SK-N-SH treated with all-trans-retinoic acid at 6 μM for 48 hours (cell line): Measurements from ENCODE around the gene FAM131C.

ENCODE experiments used
- ATAC-seq: fragments of 200-7000 bp; cut with Tn5 transposase; 3 replicates; pipeline ENCODE4 v1.9.1; 2020; ENCODE audit warnings: mild to moderate bottlenecking, moderate library complexity
- ARNTL ChIP-seq: fragments of 450-650 bp; formaldehyde crosslinking; IDR thresholded peaks from 2 replicates; pipeline ENCODE4 v1.5.0; 2020; ENCODE audit warnings: low read depth, mild to moderate bottlenecking, moderate library complexity, borderline replicate concordance
- CSDC2 ChIP-seq: fragments of 250-450 bp; sonication (Bioruptor Pico); IDR thresholded peaks from 2 replicates; pipeline ENCODE4 v1.5.0; 2020; ENCODE audit warnings: mild to moderate bottlenecking, moderate library complexity
- ESRRG ChIP-seq: fragments of 250-450 bp; sonication (Bioruptor Pico); IDR thresholded peaks from 2 replicates; pipeline ENCODE4 v1.6.1; 2021; ENCODE audit warnings: mild to moderate bottlenecking
- GLIS3 ChIP-seq: fragments of 250-450 bp; sonication (Bioruptor Pico); IDR thresholded peaks from 2 replicates; pipeline ENCODE4 v1.5.0; 2020; ENCODE audit warnings: mild to moderate bottlenecking, moderate library complexity
- ISL1 ChIP-seq: fragments of 250-450 bp; sonication (Bioruptor Pico); IDR thresholded peaks from 2 replicates; pipeline ENCODE4 v2.1.2; 2022; ENCODE audit warnings: mild to moderate bottlenecking, moderate library complexity
- OSR1 ChIP-seq: fragments of 250-450 bp; sonication (Bioruptor Pico); IDR thresholded peaks from 2 replicates; pipeline ENCODE4 v1.8.0; 2022; ENCODE audit warnings: moderate library complexity, mild to moderate bottlenecking, inconsistent platforms
- PPARA ChIP-seq: fragments of 250-450 bp; sonication (Bioruptor Pico); IDR thresholded peaks from 2 replicates; pipeline ENCODE4 v1.5.0; 2020; ENCODE audit warnings: mild to moderate bottlenecking, borderline replicate concordance
- RARB ChIP-seq: fragments of 250-450 bp; sonication (Bioruptor Pico); IDR thresholded peaks from 2 replicates; pipeline ENCODE4 v1.8.0; 2021; ENCODE audit warnings: mild to moderate bottlenecking, moderate library complexity
- SNAI2 ChIP-seq: fragments of 250-450 bp; sonication (Bioruptor Pico); IDR thresholded peaks from 2 replicates; pipeline ENCODE4 v1.5.0; 2020; ENCODE audit warnings: mild to moderate bottlenecking, moderate library complexity
- TCF4 ChIP-seq: fragments of 250-450 bp; sonication (Bioruptor Pico); IDR thresholded peaks from 2 replicates; pipeline ENCODE4 v1.8.0; 2021; ENCODE audit warnings: mild to moderate bottlenecking, moderate library complexity, borderline replicate concordance
- TOX ChIP-seq: fragments of 250-450 bp; sonication (Bioruptor Pico); IDR thresholded peaks from 2 replicates; pipeline ENCODE4 v1.8.0; 2021; ENCODE audit warnings: mild to moderate bottlenecking, moderate library complexity, borderline replicate concordance
- ZFP3 ChIP-seq: fragments of 250-450 bp; sonication (Bioruptor Pico); IDR thresholded peaks from 2 replicates; pipeline ENCODE4 v1.5.0; 2020; ENCODE audit warnings: mild to moderate bottlenecking, moderate library complexity
- ZFP30 ChIP-seq: fragments of 450-650 bp; formaldehyde crosslinking; IDR thresholded peaks from 2 replicates; pipeline ENCODE4 v1.5.0; 2022; ENCODE audit warnings: mild to moderate bottlenecking, moderate library complexity
- ZNF565 ChIP-seq: fragments of 450-650 bp; formaldehyde crosslinking; conservative IDR thresholded peaks from 2 replicates; pipeline ENCODE4 v1.5.0; 2020; ENCODE audit warnings: low read depth, mild to moderate bottlenecking, moderate library complexity
- ZNF70 ChIP-seq: fragments of 450-650 bp; formaldehyde crosslinking; IDR thresholded peaks from 2 replicates; pipeline ENCODE4 v1.5.0; 2020; ENCODE audit warnings: mild to moderate bottlenecking, moderate library complexity
- ZNF8 ChIP-seq: fragments of 450-650 bp; formaldehyde crosslinking; IDR thresholded peaks from 2 replicates; pipeline ENCODE4 v1.5.0; 2020; ENCODE audit warnings: mild to moderate bottlenecking, moderate library complexity
- TF ChIP-seq, protein P1 (sequence below): fragments of 250-450 bp; sonication (Bioruptor Pico); IDR thresholded peaks from 2 replicates; pipeline ENCODE4 v1.8.0; 2020; ENCODE audit warnings: mild to moderate bottlenecking, moderate library complexity, borderline replicate concordance
- TF ChIP-seq, protein P2 (sequence below): fragments of 250-450 bp; sonication (Bioruptor Pico); IDR thresholded peaks from 2 replicates; pipeline ENCODE4 v1.5.1; 2021; ENCODE audit warnings: mild to moderate bottlenecking, moderate library complexity
- TF ChIP-seq, protein P3 (sequence below): fragments of 250-450 bp; sonication (Bioruptor Pico); IDR thresholded peaks from 2 replicates; pipeline ENCODE4 v1.8.0; 2021; ENCODE audit warnings: low read depth, mild to moderate bottlenecking, moderate library complexity, borderline replicate concordance
- TF ChIP-seq, protein P4 (sequence below): fragments of 250-450 bp; sonication (Bioruptor Pico); IDR thresholded peaks from 2 replicates; pipeline ENCODE4 v1.5.1; 2020; ENCODE audit warnings: low read depth, mild to moderate bottlenecking, moderate library complexity
- TF ChIP-seq, protein P5 (sequence below): fragments of 250-450 bp; sonication (Bioruptor Pico); IDR thresholded peaks from 2 replicates; pipeline ENCODE4 v1.5.0; 2020; ENCODE audit warnings: mild to moderate bottlenecking, moderate library complexity

The FAM131C gene

DNA sequence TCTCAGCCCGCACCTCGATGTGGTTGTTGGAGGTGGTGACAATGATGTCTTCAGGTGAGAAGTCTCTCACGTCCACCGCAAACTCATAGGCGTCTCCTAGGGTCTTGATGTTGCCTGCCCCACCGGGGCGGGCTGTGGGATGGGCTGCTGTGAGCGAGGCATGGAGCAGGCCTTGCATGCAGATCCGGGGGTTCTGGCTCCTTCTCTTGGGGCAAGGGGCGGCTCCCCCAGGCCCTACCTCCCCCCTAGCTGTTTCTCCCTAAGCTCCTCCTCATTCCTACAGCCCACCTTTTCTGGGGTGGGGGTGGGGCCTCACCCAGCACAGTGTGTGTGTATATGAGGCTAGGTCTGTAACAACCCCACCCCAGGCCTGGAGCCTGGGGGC lies 56.4 kb downstream of the FAM131C start:
- no peak for ATAC-seq
- TF ChIP-seq SNAI2 = no peak
- no peak for TF ChIP-seq OSR1 (CRISPR knock-in tag)
- TF ChIP-seq RARB (CRISPR knock-in tag) = no peak
- TF ChIP-seq, protein P1, sequence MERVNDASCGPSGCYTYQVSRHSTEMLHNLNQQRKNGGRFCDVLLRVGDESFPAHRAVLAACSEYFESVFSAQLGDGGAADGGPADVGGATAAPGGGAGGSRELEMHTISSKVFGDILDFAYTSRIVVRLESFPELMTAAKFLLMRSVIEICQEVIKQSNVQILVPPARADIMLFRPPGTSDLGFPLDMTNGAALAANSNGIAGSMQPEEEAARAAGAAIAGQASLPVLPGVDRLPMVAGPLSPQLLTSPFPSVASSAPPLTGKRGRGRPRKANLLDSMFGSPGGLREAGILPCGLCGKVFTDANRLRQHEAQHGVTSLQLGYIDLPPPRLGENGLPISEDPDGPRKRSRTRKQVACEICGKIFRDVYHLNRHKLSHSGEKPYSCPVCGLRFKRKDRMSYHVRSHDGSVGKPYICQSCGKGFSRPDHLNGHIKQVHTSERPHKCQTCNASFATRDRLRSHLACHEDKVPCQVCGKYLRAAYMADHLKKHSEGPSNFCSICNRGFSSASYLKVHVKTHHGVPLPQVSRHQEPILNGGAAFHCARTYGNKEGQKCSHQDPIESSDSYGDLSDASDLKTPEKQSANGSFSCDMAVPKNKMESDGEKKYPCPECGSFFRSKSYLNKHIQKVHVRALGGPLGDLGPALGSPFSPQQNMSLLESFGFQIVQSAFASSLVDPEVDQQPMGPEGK = no peak
- no peak for TF ChIP-seq PPARA (CRISPR knock-in tag)
- no peak for TF ChIP-seq ZNF8 (CRISPR knock-in tag)
- TF ChIP-seq TOX (CRISPR knock-in tag) = no peak
- TF ChIP-seq, protein P2, sequence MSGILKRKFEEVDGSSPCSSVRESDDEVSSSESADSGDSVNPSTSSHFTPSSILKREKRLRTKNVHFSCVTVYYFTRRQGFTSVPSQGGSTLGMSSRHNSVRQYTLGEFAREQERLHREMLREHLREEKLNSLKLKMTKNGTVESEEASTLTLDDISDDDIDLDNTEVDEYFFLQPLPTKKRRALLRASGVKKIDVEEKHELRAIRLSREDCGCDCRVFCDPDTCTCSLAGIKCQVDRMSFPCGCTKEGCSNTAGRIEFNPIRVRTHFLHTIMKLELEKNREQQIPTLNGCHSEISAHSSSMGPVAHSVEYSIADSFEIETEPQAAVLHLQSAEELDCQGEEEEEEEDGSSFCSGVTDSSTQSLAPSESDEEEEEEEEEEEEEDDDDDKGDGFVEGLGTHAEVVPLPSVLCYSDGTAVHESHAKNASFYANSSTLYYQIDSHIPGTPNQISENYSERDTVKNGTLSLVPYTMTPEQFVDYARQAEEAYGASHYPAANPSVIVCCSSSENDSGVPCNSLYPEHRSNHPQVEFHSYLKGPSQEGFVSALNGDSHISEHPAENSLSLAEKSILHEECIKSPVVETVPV (CRISPR knock-in tag) = no peak
- TF ChIP-seq, protein P3, sequence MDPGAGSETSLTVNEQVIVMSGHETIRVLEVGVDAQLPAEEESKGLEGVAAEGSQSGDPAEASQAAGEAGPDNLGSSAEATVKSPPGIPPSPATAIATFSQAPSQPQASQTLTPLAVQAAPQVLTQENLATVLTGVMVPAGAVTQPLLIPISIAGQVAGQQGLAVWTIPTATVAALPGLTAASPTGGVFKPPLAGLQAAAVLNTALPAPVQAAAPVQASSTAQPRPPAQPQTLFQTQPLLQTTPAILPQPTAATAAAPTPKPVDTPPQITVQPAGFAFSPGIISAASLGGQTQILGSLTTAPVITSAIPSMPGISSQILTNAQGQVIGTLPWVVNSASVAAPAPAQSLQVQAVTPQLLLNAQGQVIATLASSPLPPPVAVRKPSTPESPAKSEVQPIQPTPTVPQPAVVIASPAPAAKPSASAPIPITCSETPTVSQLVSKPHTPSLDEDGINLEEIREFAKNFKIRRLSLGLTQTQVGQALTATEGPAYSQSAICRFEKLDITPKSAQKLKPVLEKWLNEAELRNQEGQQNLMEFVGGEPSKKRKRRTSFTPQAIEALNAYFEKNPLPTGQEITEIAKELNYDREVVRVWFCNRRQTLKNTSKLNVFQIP = no peak
- TF ChIP-seq ESRRG (CRISPR knock-in tag) = no peak
- TF ChIP-seq ISL1 (CRISPR knock-in tag) = no peak
- no peak for TF ChIP-seq ZNF565 (CRISPR knock-in tag)
- no peak for TF ChIP-seq TCF4 (CRISPR knock-in tag)
- TF ChIP-seq, protein P4, sequence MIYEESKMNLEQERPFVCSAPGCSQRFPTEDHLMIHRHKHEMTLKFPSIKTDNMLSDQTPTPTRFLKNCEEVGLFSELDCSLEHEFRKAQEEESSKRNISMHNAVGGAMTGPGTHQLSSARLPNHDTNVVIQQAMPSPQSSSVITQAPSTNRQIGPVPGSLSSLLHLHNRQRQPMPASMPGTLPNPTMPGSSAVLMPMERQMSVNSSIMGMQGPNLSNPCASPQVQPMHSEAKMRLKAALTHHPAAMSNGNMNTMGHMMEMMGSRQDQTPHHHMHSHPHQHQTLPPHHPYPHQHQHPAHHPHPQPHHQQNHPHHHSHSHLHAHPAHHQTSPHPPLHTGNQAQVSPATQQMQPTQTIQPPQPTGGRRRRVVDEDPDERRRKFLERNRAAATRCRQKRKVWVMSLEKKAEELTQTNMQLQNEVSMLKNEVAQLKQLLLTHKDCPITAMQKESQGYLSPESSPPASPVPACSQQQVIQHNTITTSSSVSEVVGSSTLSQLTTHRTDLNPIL = no peak
- TF ChIP-seq, protein P5, sequence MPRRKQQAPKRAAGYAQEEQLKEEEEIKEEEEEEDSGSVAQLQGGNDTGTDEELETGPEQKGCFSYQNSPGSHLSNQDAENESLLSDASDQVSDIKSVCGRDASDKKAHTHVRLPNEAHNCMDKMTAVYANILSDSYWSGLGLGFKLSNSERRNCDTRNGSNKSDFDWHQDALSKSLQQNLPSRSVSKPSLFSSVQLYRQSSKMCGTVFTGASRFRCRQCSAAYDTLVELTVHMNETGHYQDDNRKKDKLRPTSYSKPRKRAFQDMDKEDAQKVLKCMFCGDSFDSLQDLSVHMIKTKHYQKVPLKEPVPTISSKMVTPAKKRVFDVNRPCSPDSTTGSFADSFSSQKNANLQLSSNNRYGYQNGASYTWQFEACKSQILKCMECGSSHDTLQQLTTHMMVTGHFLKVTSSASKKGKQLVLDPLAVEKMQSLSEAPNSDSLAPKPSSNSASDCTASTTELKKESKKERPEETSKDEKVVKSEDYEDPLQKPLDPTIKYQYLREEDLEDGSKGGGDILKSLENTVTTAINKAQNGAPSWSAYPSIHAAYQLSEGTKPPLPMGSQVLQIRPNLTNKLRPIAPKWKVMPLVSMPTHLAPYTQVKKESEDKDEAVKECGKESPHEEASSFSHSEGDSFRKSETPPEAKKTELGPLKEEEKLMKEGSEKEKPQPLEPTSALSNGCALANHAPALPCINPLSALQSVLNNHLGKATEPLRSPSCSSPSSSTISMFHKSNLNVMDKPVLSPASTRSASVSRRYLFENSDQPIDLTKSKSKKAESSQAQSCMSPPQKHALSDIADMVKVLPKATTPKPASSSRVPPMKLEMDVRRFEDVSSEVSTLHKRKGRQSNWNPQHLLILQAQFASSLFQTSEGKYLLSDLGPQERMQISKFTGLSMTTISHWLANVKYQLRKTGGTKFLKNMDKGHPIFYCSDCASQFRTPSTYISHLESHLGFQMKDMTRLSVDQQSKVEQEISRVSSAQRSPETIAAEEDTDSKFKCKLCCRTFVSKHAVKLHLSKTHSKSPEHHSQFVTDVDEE (CRISPR knock-in tag) = no peak
- no peak for TF ChIP-seq ZFP30 (CRISPR knock-in tag)
- no peak for TF ChIP-seq ARNTL (CRISPR knock-in tag)
- TF ChIP-seq ZNF70 (CRISPR knock-in tag) = no peak
- TF ChIP-seq GLIS3 (CRISPR knock-in tag) = no peak
- TF ChIP-seq CSDC2 (CRISPR knock-in tag) = no peak

DNA sequence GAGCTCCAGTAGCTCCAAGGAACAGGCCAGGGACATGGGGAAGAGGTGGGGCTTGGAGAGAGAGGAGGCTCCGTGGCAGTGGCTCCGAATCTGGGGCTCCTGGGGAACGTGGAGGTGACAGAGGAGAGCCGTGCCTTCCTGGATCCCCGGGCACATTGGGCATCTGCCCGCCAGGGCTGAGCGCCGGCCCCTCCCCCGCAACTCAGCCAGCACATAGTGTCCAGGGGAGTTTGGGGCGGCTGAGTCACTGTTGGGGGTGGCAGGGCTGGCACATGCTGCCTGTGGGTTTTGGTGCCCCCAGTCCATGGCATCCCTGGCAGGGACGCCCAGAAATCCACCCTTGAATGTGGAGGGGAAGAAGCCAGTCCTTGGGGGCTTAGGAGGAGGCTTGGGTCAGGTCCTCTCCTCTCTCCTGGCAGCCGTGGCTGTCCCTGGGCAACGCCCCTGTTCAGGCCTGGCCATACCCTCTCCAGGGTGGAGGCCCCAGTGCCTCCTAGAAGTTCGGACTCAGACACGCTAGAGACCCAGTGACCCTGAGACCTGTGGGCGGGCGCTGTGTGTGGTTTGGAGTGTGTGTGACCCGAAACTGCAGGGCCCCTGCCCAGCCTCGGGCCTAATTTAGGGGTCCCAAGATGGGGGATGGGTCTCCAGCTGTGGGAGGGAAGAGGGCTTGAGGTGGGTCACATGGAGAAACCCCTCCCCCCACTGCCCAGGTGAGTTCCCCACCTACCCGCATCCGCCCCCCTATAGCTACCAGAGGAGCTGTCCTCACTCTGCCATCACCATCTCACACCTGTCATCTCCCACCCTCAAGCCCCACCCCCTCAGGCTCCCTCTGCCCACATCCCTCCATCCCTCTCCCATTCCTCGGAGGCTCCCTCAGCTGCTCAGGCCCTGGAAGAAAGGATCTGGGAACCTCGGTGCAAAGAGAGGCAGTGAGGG lies 57.2 kb downstream of the FAM131C start:
- no peak for ATAC-seq
- no peak for TF ChIP-seq ZNF565 (CRISPR knock-in tag)
- TF ChIP-seq ZNF8 (CRISPR knock-in tag) = no peak
- no peak for TF ChIP-seq TOX (CRISPR knock-in tag)
- TF ChIP-seq ZNF70 (CRISPR knock-in tag) = no peak
- no peak for TF ChIP-seq CSDC2 (CRISPR knock-in tag)
- TF ChIP-seq ZFP30 (CRISPR knock-in tag) = no peak
- TF ChIP-seq, protein P5 (CRISPR knock-in tag) = no peak
- TF ChIP-seq, protein P4 = no peak
- TF ChIP-seq, protein P2 (CRISPR knock-in tag) = no peak
- no peak for TF ChIP-seq PPARA (CRISPR knock-in tag)
- no peak for TF ChIP-seq ZFP3 (CRISPR knock-in tag)
